Upper lobe of right lung (tissue), 1 donor: ENCODE measurements around the gene XPR1. TPM values are rescaled to one million over a fixed set of nuclear protein-coding genes. Genes with fewer than 3 reads are reported as not detected.
"Not testable (repeated sequence)": the region's sequence is repeated elsewhere in the genome, so short reads cannot be mapped to it uniquely, and the experiment has no call there.

ENCODE experiments used
- ATAC-seq: fragments of 200-7000 bp; cut with Tn5 transposase; one replicate; pipeline ENCODE4 v1.9.1; 2020; ENCODE audit warnings: mild to moderate bottlenecking, moderate library complexity
- DNase-seq: peaks from one replicate; pipeline ENCODE4 v3.0.0-alpha.2; 2020
- H3K27ac ChIP-seq: fragments of 200-600 bp; one replicate; pipeline ENCODE4 v1.8.0; 2022
- H3K27me3 ChIP-seq: fragments of 200-600 bp; one replicate; pipeline ENCODE4 v1.8.0; 2022; ENCODE audit warnings: mild to moderate bottlenecking
- H3K36me3 ChIP-seq: fragments of 200-600 bp; one replicate; pipeline ENCODE4 v1.8.0; 2022
- H3K4me1 ChIP-seq: fragments of 200-600 bp; one replicate; pipeline ENCODE4 v1.8.0; 2022
- H3K4me3 ChIP-seq: fragments of 200-600 bp; one replicate; pipeline ENCODE4 v1.8.0; 2022; ENCODE audit warnings: mild to moderate bottlenecking
- H3K9me3 ChIP-seq: fragments of 200-600 bp; one replicate; pipeline ENCODE4 v1.8.0; 2022
- CTCF ChIP-seq: fragments of 200-600 bp; IDR thresholded peaks from one replicate; pipeline ENCODE4 v1.8.0; 2022; ENCODE audit warnings: antibody characterized with exemption
- intact Hi-C: fragments of 100-400 bp; cut with DNase I; formaldehyde crosslinking; loops from one replicate; pipeline ENCODE4 v1.11.0; 2022
- total RNA-seq: library from RNA; stranded (reverse); fragmentation: NEBNext Ultra II Directional; extraction: Animal tissue kit (Norgen Biotek cat#: 25700); gene quantifications from one replicate; pipeline ENCODE4 v1.2.1, GENCODE V29; 2021
- donor health status: DM: no; HTN: yes; CAD: no; lungs with severe emphysema.

XPR1 gene
- total RNA-seq, 1 donor from 2014 or later = 23.5 TPM

GRCh38 chr1:180849031-180849775, 217.4 kb downstream of the XPR1 start:
- H3K36me3 ChIP-seq = peaks cover 4% of the 10 kb centered on the region
- no peak for ATAC-seq
- intact Hi-C loops = no loop called here

GRCh38 chr1:180851995-180852887, 220.4 kb downstream of the XPR1 start:
- H3K36me3 ChIP-seq = no peaks in the 10 kb centered on the region
- DNase-seq (no peak), ATAC-seq (no peak)
- H3K9me3 ChIP-seq = no peaks in the 10 kb centered on the region
- no peak overlapping the region for H3K4me3 ChIP-seq
- peaks cover 4% of the 10 kb centered on the region for H3K4me1 ChIP-seq
- TF ChIP-seq CTCF = no peak
- no peaks in the 10 kb centered on the region for H3K27me3 ChIP-seq
- intact Hi-C loops = no loop called here
- no peak overlapping the region for H3K27ac ChIP-seq

More at GRCh38 chr1:180849031-180849775, 217.4 kb downstream of the XPR1 start:
- no peak overlapping the region for H3K4me3 ChIP-seq
- H3K4me1 ChIP-seq = peaks cover 4% of the 10 kb centered on the region
- H3K27ac ChIP-seq = no peak overlapping the region
- no peaks in the 10 kb centered on the region for H3K9me3 ChIP-seq
- no peak for DNase-seq
- TF ChIP-seq CTCF = no peak
- H3K27me3 ChIP-seq = no peaks in the 10 kb centered on the region

GRCh38 chr1:180854001-180854400, 222.2 kb downstream of the XPR1 start:
- intact Hi-C loops = no loop called here
- H3K4me3 ChIP-seq = no peak overlapping the region
- H3K9me3 ChIP-seq = no peaks in the 10 kb centered on the region
- H3K27me3 ChIP-seq = no peaks in the 10 kb centered on the region
- ATAC-seq (no peak), DNase-seq (no peak)
- TF ChIP-seq CTCF = no peak
- no peak overlapping the region for H3K27ac ChIP-seq
- peaks cover 4% of the 10 kb centered on the region for H3K4me1 ChIP-seq
- no peaks in the 10 kb centered on the region for H3K36me3 ChIP-seq

GRCh38 chr1:180854456-180854855, 222.6 kb downstream of the XPR1 start:
- Histone ChIP-seq H3K4me1 (peaks cover 4% of the 10 kb centered on the region), H3K9me3 (no peaks in the 10 kb centered on the region), H3K27ac (no peak overlapping the region), H3K4me3 (no peak overlapping the region), H3K36me3 (no peaks in the 10 kb centered on the region), H3K27me3 (no peaks in the 10 kb centered on the region)
- no peak for ATAC-seq
- no peak for DNase-seq
- intact Hi-C loops = no loop called here
- no peak for TF ChIP-seq CTCF

GRCh38 chr1:180857947-180858725, 226.3 kb downstream of the XPR1 start:
- peak overlapping the region; percentile 9 for H3K27ac ChIP-seq
- ATAC-seq = peak; percentile 83
- H3K4me3 ChIP-seq, H3K9me3 ChIP-seq, H3K4me1 ChIP-seq, H3K27me3 ChIP-seq, DNase-seq, intact Hi-C loops, H3K36me3 ChIP-seq: not testable (repeated sequence)
